HG03097 (cell line): ENCODE measurements around the gene DTNA.

Source experiments
- ATAC-seq: cut with Tn5 transposase; IDR thresholded peaks from one replicate; pipeline ENCODE4 v1.9.1; 2021; ENCODE audit not compliant: unreplicated experiment, low FRiP score

The DTNA gene

GRCh38 chr18:34760444-34760843 is 50.3 kb downstream of the DTNA start:
- no peak for ATAC-seq

- no peak for ATAC-seq
Observed at GRCh38 chr18:34764451-34764850, 54.4 kb downstream of the DTNA start.

- no peak for ATAC-seq
Observed at GRCh38 chr18:34767601-34768027, 57.5 kb downstream of the DTNA start.

- ATAC-seq = no peak
Observed at GRCh38 chr18:34771958-34772357, 61.9 kb downstream of the DTNA start.

- no peak for ATAC-seq
Observed at GRCh38 chr18:34772887-34773286, 62.8 kb downstream of the DTNA start.

GRCh38 chr18:34773378-34773777 is 63.3 kb downstream of the DTNA start:
- ATAC-seq = no peak

- no peak for ATAC-seq
Observed at GRCh38 chr18:34773961-34774766, 64.1 kb downstream of the DTNA start.

GRCh38 chr18:34775461-34775860 is 65.4 kb downstream of the DTNA start:
- ATAC-seq = no peak

GRCh38 chr18:34779112-34779511 is 69.0 kb downstream of the DTNA start:
- ATAC-seq = no peak

GRCh38 chr18:34780856-34781255 is 70.8 kb downstream of the DTNA start:
- no peak for ATAC-seq

GRCh38 chr18:34783501-34783900 is 73.4 kb downstream of the DTNA start:
- ATAC-seq = no peak

GRCh38 chr18:34786162-34786741 is 76.2 kb downstream of the DTNA start:
- no peak for ATAC-seq

GRCh38 chr18:34787931-34788532 is 77.9 kb downstream of the DTNA start:
- no peak for ATAC-seq

GRCh38 chr18:34789768-34790344 is 79.8 kb downstream of the DTNA start:
- no peak for ATAC-seq

- no peak for ATAC-seq
Observed at GRCh38 chr18:34794348-34794747, 84.2 kb downstream of the DTNA start.

- no peak for ATAC-seq
Observed at GRCh38 chr18:34795070-34795732, 85.1 kb downstream of the DTNA start.

- ATAC-seq = no peak
Observed at GRCh38 chr18:34796035-34796657, 86.0 kb downstream of the DTNA start.

GRCh38 chr18:34799291-34799690 is 89.2 kb downstream of the DTNA start:
- ATAC-seq = no peak

- ATAC-seq = no peak
Observed at GRCh38 chr18:34800381-34800780, 90.3 kb downstream of the DTNA start.

- no peak for ATAC-seq
Observed at GRCh38 chr18:34801774-34802173, 91.7 kb downstream of the DTNA start.

- ATAC-seq = no peak
Observed at GRCh38 chr18:34802959-34803358, 92.9 kb downstream of the DTNA start.
